Nucleus accumbens (tissue), 56 donors: ENCODE measurements around the gene RAB3IP.

Experiments used
- DNase-seq, 56 donors: peaks; one replicate each; lab custom pipeline; 2025; lab: John Stamatoyannopoulos, UW

The RAB3IP gene, protein sequence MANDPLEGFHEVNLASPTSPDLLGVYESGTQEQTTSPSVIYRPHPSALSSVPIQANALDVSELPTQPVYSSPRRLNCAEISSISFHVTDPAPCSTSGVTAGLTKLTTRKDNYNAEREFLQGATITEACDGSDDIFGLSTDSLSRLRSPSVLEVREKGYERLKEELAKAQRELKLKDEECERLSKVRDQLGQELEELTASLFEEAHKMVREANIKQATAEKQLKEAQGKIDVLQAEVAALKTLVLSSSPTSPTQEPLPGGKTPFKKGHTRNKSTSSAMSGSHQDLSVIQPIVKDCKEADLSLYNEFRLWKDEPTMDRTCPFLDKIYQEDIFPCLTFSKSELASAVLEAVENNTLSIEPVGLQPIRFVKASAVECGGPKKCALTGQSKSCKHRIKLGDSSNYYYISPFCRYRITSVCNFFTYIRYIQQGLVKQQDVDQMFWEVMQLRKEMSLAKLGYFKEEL

DNA sequence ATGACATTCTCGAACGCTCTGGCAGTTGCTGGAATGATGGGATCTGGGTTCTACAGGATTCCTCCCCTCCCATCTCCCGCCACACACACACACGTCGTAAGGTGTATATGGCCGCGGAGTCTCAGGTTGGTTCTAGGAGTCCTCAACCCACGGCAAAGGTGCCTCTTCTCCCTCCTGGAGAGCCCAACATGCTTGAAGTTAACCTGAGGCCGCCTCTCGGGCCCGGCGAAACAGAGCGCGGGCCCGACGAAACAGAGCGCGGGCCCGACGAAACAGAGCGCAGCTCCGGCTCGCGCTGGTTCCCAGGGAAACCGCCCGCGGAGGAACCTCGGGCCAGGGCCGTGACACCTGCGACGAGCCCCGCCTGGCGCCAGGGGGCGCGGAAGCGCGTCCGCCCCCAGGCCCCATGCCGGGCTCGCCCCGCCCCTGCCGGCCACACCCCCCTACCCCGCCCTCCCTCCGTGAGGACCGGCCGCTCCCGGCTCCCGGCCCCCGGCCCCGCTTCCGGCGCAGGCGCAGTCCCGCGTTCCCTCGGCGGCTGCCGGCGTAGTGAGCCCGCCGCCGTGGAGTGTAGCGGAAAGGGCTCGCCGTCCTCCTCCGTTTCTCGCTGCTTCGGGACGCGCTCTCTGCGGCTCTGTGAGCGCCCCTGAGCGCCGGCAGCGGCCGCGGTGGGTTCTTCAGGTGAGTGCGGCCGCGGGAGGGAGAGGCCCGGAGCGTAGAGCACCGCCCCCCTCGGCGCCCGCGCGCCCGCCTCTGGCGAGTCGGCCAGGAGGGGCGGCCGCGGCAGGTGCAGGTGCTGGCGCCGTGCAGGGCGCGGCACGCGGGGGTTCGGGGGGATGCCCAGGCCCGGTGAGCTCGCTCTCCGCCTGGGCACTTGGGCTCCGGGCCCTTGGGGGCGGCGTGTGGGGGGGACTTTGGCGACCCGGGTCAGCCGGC lies at the start of gene RAB3IP:
RAB3IP (plus strand) TSS at position 510 of the 936 bp plus-strand sequence. CDS start 16,549 bp downstream, outside the sequence.
- DNase-seq: peak in 54 of 56 donors; percentile 53 to 93 (median 82)

- no peak for DNase-seq
Observed at GRCh38 chr12:69689638-69690037, 49.0 kb upstream of the RAB3IP start.

- no peak for DNase-seq
Observed at GRCh38 chr12:69694123-69694522, 44.5 kb upstream of the RAB3IP start.

GRCh38 chr12:69698054-69698453 lies 40.6 kb upstream of the RAB3IP start:
- no peak for DNase-seq

- no peak for DNase-seq
Observed at GRCh38 chr12:69698769-69699540, 39.7 kb upstream of the RAB3IP start, which contains the start of gene BEST3. Gene BEST3, minus strand, starts transcription at chr12:69699303. Its CDS starts 1,505 bp downstream, at chr12:69697798.

- DNase-seq: peak in 22 of 56 donors; percentile 2 to 62 (median 17)
Observed at GRCh38 chr12:69701826-69702225, 36.8 kb upstream of the RAB3IP start.

DNA sequence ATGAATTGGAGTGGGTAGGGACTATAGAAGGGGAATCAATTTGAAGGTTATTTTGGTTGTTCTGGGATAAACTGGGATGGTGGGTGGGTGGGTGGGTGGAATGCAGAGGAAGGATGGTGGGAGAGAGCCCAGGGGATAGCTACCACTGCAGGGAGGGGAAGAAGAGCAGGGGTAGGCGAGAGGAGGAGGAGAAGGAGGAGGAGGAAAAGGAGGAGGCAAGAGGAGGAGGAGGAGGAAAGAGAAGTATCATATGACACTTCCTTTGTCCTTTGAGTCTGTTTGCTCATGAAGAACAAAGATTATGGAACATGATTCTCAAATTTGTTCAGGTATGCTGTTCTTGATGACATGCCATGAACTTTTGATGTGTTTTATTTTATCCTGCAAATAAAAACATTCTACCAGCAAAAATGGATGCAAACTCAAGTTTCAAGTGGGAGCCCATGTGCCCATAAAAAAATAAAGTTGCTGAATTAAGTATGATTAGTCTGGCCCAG lies 35.5 kb upstream of the RAB3IP start:
- DNase-seq: no peak

GRCh38 chr12:69704357-69704756 lies 34.3 kb upstream of the RAB3IP start:
- no peak for DNase-seq

DNA sequence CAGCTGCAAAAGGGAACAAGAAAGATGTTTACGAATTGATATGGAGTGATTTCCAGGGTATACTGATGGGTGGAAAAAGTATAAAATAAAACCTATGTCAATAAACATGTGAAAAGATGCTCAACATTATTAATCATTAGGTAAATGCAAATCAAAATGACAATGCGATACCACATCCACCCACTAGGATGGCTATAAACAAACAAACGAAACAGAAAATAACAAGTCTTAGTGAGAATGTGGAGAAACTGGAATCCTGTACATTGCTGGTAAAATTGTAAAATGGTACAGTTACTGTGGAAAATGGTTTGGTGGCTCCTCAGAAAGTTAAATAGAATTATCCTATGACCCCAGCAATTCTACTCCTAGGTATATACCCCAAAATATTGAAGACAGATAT lies 30.0 kb upstream of the RAB3IP start:
- DNase-seq: no peak

GRCh38 chr12:69712826-69713225 lies 25.8 kb upstream of the RAB3IP start:
- no peak for DNase-seq

DNA sequence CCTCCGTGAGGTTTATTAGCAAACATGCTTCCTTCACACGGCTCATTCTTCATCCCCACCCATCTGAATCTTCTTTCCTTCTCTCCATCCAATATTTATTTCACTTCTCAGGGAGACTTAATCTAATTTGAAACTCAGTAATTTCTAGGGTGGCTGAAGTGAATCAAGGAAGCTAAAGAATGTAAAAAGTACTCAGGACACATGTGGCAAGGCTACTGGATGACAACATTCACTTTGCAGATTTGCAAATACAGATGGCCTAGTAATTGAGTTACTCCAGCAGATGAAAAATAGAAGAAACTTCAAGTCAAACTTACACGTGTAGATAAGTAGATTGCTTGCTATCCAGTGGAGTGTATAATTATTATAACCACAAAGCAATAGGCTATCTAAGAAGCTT lies 24.1 kb upstream of the RAB3IP start:
- no peak for DNase-seq

DNA sequence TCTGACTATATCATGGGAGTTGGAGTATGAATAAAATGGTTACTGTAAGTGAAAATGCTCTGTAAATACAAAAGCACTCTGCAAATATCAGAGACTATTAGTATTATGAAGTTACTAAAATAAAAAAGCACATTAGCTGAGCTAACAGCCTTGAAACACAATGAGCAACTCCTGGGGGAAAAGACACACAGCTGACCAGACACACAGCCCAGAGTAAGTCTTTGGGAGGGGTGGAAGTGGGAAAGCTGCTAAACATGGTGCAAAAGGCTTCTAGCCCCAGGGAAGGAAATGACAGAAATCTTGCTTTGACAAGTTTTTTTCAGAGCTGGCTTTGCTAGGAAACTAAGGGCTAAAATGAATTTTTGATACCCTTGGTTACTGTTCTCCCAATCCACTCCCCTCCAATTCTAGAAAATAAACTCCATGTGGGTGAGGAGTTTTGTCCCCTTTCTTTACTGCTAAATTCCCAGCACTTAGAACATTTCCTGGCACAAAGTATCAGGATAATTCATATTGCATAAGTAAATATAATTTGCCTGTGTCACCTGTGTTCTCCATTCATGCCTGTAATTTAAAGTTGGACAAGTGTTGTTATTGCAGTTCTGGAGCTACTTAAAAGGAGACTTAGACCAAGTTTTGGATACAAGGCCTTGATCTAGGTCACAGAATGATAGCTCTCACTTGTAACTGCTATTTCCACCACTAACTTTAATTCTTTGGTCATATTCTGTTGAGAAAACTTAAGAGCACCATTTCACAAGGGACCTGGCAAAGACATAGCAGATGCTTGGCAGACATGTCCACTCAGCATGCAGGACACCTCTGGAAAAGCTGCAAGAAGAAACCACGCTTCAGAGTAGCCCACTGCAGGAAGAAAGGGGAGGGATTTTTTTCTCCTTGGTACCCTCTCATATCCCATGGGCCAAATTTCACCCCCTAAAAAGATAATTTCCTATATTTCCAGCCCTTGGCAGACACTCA lies 19.0 kb upstream of the RAB3IP start:
- DNase-seq: no peak

GRCh38 chr12:69720750-69721149 lies 17.9 kb upstream of the RAB3IP start:
- no peak for DNase-seq

GRCh38 chr12:69726922-69727321 lies 11.7 kb upstream of the RAB3IP start:
- no peak for DNase-seq

DNA sequence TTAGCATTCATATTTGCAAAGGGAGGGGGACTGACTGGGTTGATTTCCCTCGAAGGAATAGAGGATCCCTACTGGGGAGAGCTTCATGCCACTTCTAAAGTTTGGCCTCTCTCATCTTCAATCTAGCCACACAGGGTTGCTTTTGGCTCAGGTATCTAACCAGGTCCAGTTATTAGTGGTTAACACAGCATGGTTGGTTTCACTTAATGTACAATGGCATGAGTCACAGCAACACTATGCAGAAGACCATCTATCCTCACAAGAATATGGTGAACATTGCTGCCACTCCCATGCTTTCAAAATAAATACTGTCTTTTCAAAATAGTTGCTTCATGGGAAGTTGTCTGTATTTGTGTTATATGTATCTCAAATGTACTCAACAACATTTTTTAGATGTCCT lies 6.6 kb upstream of the RAB3IP start:
- DNase-seq: no peak

GRCh38 chr12:69733638-69734037 lies 5.0 kb upstream of the RAB3IP start:
- DNase-seq: no peak

GRCh38 chr12:69739287-69740191 lies 879 bp downstream of the RAB3IP start:
- peak in 51 of 56 donors; percentile 2 to 72 (median 37) for DNase-seq

DNA sequence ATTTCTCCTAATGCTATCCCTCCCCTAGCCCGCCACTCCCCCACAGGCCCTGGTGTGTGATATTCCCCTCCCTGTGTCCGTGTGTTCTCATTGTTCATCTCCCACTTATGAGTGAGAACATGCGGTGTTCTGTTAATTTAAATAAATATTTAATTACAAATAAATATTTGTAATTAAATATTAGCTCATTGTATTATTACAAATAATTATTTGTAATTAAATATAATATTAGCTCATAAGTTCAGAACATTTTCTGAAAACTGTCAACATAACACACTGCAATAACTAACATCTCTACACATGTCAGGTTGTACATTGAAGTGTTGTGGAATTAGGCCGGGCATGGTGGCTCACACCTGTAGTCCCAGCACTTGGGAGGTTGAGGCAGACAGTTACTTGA lies 5.4 kb downstream of the RAB3IP start:
- no peak for DNase-seq
